SU-DHL-6 (cell line): ENCODE measurements around the gene PRPF18.

Source experiments
- H2AFZ ChIP-seq: fragments of 200-600 bp; sonication (generic); 2 replicates; pipeline ENCODE4 v1.6.1; 2014; ENCODE audit warnings: low read depth, mild to moderate bottlenecking, moderate library complexity, mixed read lengths, antibody characterized with exemption, low read length; ENCODE audit not compliant: severe bottlenecking
- H3F3A ChIP-seq: fragments of 200-600 bp; shearing (Covaris generic); 2 replicates; pipeline ENCODE4 v1.6.0; 2016; ENCODE audit warnings: antibody characterized with exemption, mild to moderate bottlenecking; ENCODE audit not compliant: insufficient read depth
- H3K27ac ChIP-seq: fragments of 200-600 bp; sonication (generic); 2 replicates; pipeline ENCODE4 v1.5.1; 2016; ENCODE audit warnings: low read depth, mild to moderate bottlenecking, low read length, moderate library complexity, mixed read lengths
- H3K27me3 ChIP-seq: fragments of 200-600 bp; sonication (generic), shearing (Covaris generic); 2 replicates; pipeline ENCODE4 v1.6.0; 2014; ENCODE audit warnings: mild to moderate bottlenecking, low read length
- H3K36me3 ChIP-seq: fragments of 200-600 bp; sonication (generic); 2 replicates; pipeline ENCODE4 v1.6.1; 2014; ENCODE audit warnings: mild to moderate bottlenecking, low read length, mixed read lengths
- H3K4me2 ChIP-seq: fragments of 300-600, 200-600 bp; shearing (Covaris generic), sonication (generic); 2 replicates; pipeline ENCODE4 v1.6.0; 2014; ENCODE audit warnings: low read length, low read depth, mild to moderate bottlenecking; ENCODE audit not compliant: poor library complexity, severe bottlenecking
- H3K4me3 ChIP-seq: fragments of 200-600 bp; sonication (generic); 2 replicates; pipeline ENCODE4 v1.5.1; 2014; ENCODE audit warnings: antibody characterized with exemption, low read length, mild to moderate bottlenecking, mixed read lengths; ENCODE audit not compliant: insufficient read depth, poor library complexity, severe bottlenecking
- H3K79me2 ChIP-seq: fragments of 200-600 bp; sonication (generic); 2 replicates; pipeline ENCODE4 v1.6.1; 2014; ENCODE audit warnings: mild to moderate bottlenecking, low read length, moderate library complexity; ENCODE audit not compliant: insufficient read depth
- H3K9ac ChIP-seq: fragments of 200-600 bp; sonication (generic); 2 replicates; pipeline ENCODE4 v1.7.0; 2014; ENCODE audit warnings: mild to moderate bottlenecking, low read length
- H3K9me2 ChIP-seq: fragments of 200-600 bp; sonication (generic); replicated peaks from 2 replicates; pipeline ENCODE4 v1.6.1; 2014; ENCODE audit warnings: low read length; ENCODE audit not compliant: insufficient read depth
- H3K9me3 ChIP-seq: fragments of 200-600 bp; sonication (generic); 2 replicates; pipeline ENCODE4 v1.6.1; 2014; ENCODE audit warnings: low read length, mixed read lengths; ENCODE audit not compliant: insufficient read depth
- H4K20me1 ChIP-seq: fragments of 200-600 bp; sonication (generic); 2 replicates; pipeline ENCODE4 v1.6.1; 2014; ENCODE audit warnings: low read depth, mild to moderate bottlenecking, antibody characterized with exemption, low read length, moderate library complexity, mixed read lengths
- CTCF ChIP-seq: fragments of 200-600 bp; sonication (generic); IDR thresholded peaks from one replicate; pipeline ENCODE4 v1.5.1; 2017; ENCODE audit warnings: antibody characterized with exemption, mild to moderate bottlenecking, low read length, moderate library complexity; ENCODE audit not compliant: insufficient read depth, poor library complexity, severe bottlenecking
- EZH2phosphoT487 ChIP-seq: fragments of 200-600 bp; sonication (generic), shearing (Covaris generic); conservative IDR thresholded peaks from 2 replicates; pipeline ENCODE4 v1.6.1; 2018; ENCODE audit warnings: mild to moderate bottlenecking, antibody characterized with exemption, low read length, moderate library complexity, mixed read lengths

The PRPF18 gene

GRCh38 chr10:13642293-13642692, 55.5 kb downstream of the PRPF18 start:
- TF ChIP-seq EZH2phosphoT487, result no peak
- TF ChIP-seq CTCF, result no peak
- Histone ChIP-seq H3K9ac (no peak overlapping the region), H3K36me3 (no peaks in the 10 kb centered on the region), H3K9me3 (0 out of 2 replicates have a peak, but pooled peaks cover 5% of the 10 kb centered on the region), H3K9me2 (no peaks in the 10 kb centered on the region), H3K27ac (no peak overlapping the region), H4K20me1 (no peaks in the 10 kb centered on the region), H3K79me2 (no peaks in the 10 kb centered on the region), H3K27me3 (no peaks in the 10 kb centered on the region), H3K4me2 (no peak overlapping the region), H2AFZ (no peak overlapping the region), H3F3A (no peaks in the 10 kb centered on the region), H3K4me3 (no peak overlapping the region)

- H3K79me2 ChIP-seq, result no peaks in the 10 kb centered on the region
- no peak overlapping the region for H3K4me2 ChIP-seq
- no peak for TF ChIP-seq CTCF
- TF ChIP-seq EZH2phosphoT487, result no peak
- H4K20me1 ChIP-seq, result no peaks in the 10 kb centered on the region
- no peaks in the 10 kb centered on the region for H3K27me3 ChIP-seq
- H3F3A ChIP-seq, result no peaks in the 10 kb centered on the region
- no peak overlapping the region for H2AFZ ChIP-seq
- H3K9ac ChIP-seq, result no peak overlapping the region
- 0 out of 2 replicates have a peak, but pooled peaks cover 5% of the 10 kb centered on the region for H3K9me3 ChIP-seq
- no peak overlapping the region for H3K4me3 ChIP-seq
- no peaks in the 10 kb centered on the region for H3K36me3 ChIP-seq
- H3K27ac ChIP-seq, result no peak overlapping the region
- H3K9me2 ChIP-seq, result no peaks in the 10 kb centered on the region
Observed at GRCh38 chr10:13643016-13643415, 56.3 kb downstream of the PRPF18 start.

- Histone ChIP-seq H3K9me3 (0 out of 2 replicates have a peak, but pooled peaks cover 5% of the 10 kb centered on the region), H3K9ac (no peak overlapping the region), H3K79me2 (no peaks in the 10 kb centered on the region), H3K9me2 (no peaks in the 10 kb centered on the region), H3F3A (no peaks in the 10 kb centered on the region), H3K4me3 (no peak overlapping the region), H3K36me3 (no peaks in the 10 kb centered on the region), H2AFZ (no peak overlapping the region), H4K20me1 (no peaks in the 10 kb centered on the region), H3K27me3 (no peaks in the 10 kb centered on the region), H3K27ac (no peak overlapping the region), H3K4me2 (no peak overlapping the region)
- TF ChIP-seq EZH2phosphoT487 (no peak), CTCF (no peak)
Observed at GRCh38 chr10:13644866-13645265, 58.1 kb downstream of the PRPF18 start.
